ENCODE measurements around the gene TLDC2.

Gene TLDC2

GRCh38 chr20:36845288-36845971, 30.5 kb upstream of the TLDC2 start:
- no peak for TF ChIP-seq CTCF (IDR thresholded peaks at IDR 0.05; ENCODE audit: low read depth, low read length)
- in situ Hi-C loops (cut with HindIII; ENCODE audit: low sequenced_read_pairs): no loop called here
- H3K4me3 ChIP-seq (ENCODE audit: low read depth, low read length): no peak overlapping the region
- DNase-seq (ENCODE audit: low read depth, low spot score): no peak

GRCh38 chr20:36847009-36847709, 28.8 kb upstream of the TLDC2 start:
- peak; percentile 69 for DNase-seq (ENCODE audit: low read depth, low spot score)
- no peak for TF ChIP-seq CTCF (IDR thresholded peaks at IDR 0.05; ENCODE audit: low read depth, low read length)
- no peak overlapping the region for H3K4me3 ChIP-seq (ENCODE audit: low read depth, low read length)
- in situ Hi-C loops (cut with HindIII; ENCODE audit: low sequenced_read_pairs): no loop called here

GRCh38 chr20:36847710-36848040, 28.3 kb upstream of the TLDC2 start:
- H3K4me3 ChIP-seq (ENCODE audit: low read depth, low read length): no peak overlapping the region
- no peak for DNase-seq (ENCODE audit: low read depth, low spot score)
- in situ Hi-C loops (cut with HindIII; ENCODE audit: low sequenced_read_pairs): no loop called here
- TF ChIP-seq CTCF (IDR thresholded peaks at IDR 0.05; ENCODE audit: low read depth, low read length): no peak

- TF ChIP-seq CTCF (IDR thresholded peaks at IDR 0.05; ENCODE audit: low read depth, low read length): no peak
- H3K4me3 ChIP-seq (ENCODE audit: low read depth, low read length): no peak overlapping the region
- DNase-seq (ENCODE audit: low read depth, low spot score): peak; percentile 88
- in situ Hi-C loops (cut with HindIII; ENCODE audit: low sequenced_read_pairs): no loop called here
These were observed 27.8 kb upstream of the TLDC2 start for GRCh38 chr20:36848078-36848660.

- no peak for TF ChIP-seq CTCF (IDR thresholded peaks at IDR 0.05; ENCODE audit: low read depth, low read length)
- in situ Hi-C loops (cut with HindIII; ENCODE audit: low sequenced_read_pairs): no loop called here
- no peak for DNase-seq (ENCODE audit: low read depth, low spot score)
- no peak overlapping the region for H3K4me3 ChIP-seq (ENCODE audit: low read depth, low read length)
These were observed 27.3 kb upstream of the TLDC2 start for GRCh38 chr20:36848677-36849076.

GRCh38 chr20:36849333-36850065, 26.4 kb upstream of the TLDC2 start:
- in situ Hi-C loops (cut with HindIII; ENCODE audit: low sequenced_read_pairs): no loop called here
- DNase-seq (ENCODE audit: low read depth, low spot score): no peak
- TF ChIP-seq CTCF (IDR thresholded peaks at IDR 0.05; ENCODE audit: low read depth, low read length): no peak
- no peak overlapping the region for H3K4me3 ChIP-seq (ENCODE audit: low read depth, low read length)
